ENCODE data around the gene TRIM22.

Gene TRIM22

DNA sequence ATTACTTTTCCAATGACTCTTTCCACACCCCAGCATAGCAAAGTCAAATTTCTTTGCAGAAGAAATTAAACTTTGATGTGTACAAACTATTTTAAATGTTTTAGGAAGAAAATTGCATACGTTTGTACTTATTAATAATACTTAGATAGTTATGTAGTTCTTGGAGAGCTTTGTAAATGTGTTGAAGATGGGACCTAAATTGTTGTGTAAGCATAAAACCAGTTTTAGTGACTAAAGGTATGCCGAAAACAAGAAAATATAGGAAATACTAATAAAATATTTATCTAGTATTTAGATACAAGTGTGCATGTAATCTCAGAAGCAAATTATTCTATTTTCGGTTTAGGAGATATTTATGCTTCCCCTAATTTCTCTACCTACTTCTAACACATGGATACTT lies 60.2 kb downstream of the TRIM22 start:
- DNase-seq = no peak

DNA sequence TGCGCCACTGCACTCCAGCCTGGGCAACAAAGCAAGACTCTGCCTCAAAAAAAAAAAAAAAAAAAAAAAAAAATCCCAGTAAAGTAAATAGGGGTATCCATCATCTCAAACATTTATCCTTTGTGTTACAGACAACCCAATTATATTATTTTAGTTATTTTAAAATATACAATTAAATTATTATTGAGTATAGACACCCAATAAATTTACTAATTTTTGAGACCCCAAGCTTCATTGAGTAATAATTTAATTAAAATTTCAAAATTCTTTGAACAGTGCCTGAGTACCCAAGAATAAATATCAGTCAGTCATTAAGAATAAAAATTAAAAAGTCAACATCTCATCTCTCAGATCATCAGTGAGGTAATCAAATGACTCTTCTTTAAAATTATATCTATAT lies 64.4 kb downstream of the TRIM22 start, which contains the start of gene OR52N4:
Gene OR52N4, plus strand, starts transcription at position 301 of the 400 bp plus-strand sequence. CDS start 498 bp downstream, outside the sequence.
- no peak for DNase-seq

Data from NCI-H774 (cell line).